Measurements from ENCODE around the gene CLSTN2. TPM values are rescaled to one million over a fixed set of nuclear protein-coding genes. Genes with fewer than 3 reads are reported as not detected.

Gene CLSTN2
- total and polyA plus RNA-seq, 4 donors, result 0.09 to 2.2 (median 0.55) TPM

GRCh38 chr3:140073278-140074045 lies 138.5 kb downstream of the CLSTN2 start:
- WGBS, result 87% methylated on average over 3 of the region's 3 CpGs
- no peak for DNase-seq (ENCODE audit: low spot score)
- Histone ChIP-seq H3K4me3 (ENCODE audit: low read depth in 1 of 3, low read length in 3 of 3) (no peak overlapping the region), H3K9me3 (ENCODE audit: control insufficient read depth in 4 of 4, low read length in 3 of 4) (no peaks in the 10 kb centered on the region), H3K27ac (ENCODE audit: low read depth in 1 of 2, low read length in 2 of 2) (no peak overlapping the region), H3K27me3 (ENCODE audit: control insufficient read depth in 4 of 4, insufficient read depth in 4 of 4, low read length in 3 of 4) (no peaks in the 10 kb centered on the region), H3K4me1 (ENCODE audit: control insufficient read depth in 4 of 4, insufficient read depth in 4 of 4, low read length in 3 of 4) (no peaks in the 10 kb centered on the region), H3K36me3 (ENCODE audit: control insufficient read depth in 4 of 4, insufficient read depth in 3 of 4, low read depth in 1 of 4, low read length in 3 of 4) (no peaks in the 10 kb centered on the region), H3K9ac (ENCODE audit: low read depth in 1 of 2, low read length in 2 of 2) (no peak overlapping the region)
- TF ChIP-seq NR2F2 (IDR thresholded peaks at IDR 0.05) (no peak), MAX (IDR thresholded peaks at IDR 0.05) (no peak), RXRA (IDR thresholded peaks at IDR 0.05) (no peak), HNF4G (IDR thresholded peaks at IDR 0.05) (no peak), EGR1 (IDR thresholded peaks at IDR 0.05; ENCODE audit: low read depth in 2 of 2) (no peak)

DNA sequence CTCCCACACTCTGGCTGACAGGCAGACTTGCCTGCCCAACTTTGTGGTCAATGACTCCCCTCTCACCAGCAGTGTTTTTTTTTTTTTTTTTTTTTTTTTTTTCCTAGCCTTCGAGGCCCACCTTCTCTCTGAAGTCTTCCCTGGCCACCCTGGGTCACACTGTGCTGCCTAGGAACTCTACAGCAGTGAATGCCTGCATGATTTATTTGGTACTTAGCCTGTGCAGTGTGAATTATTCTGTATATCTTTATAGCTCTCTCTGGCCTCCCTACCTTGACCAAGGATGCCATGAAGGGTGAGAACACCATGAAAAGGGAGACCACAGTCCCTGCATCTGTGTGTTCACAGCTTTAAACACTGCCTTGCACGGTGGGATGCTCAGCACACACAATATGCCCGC lies 141.6 kb downstream of the CLSTN2 start:
- no peak for DNase-seq (ENCODE audit: low spot score)
- no peaks in the 10 kb centered on the region for H3K4me1 ChIP-seq (ENCODE audit: control insufficient read depth in 4 of 4, insufficient read depth in 4 of 4, low read length in 3 of 4)
- peaks cover 0 to 3% (median 0%) of the 10 kb centered on the region in 4 donors for H3K27me3 ChIP-seq (ENCODE audit: control insufficient read depth in 4 of 4, insufficient read depth in 4 of 4, low read length in 3 of 4)
- TF ChIP-seq RXRA (IDR thresholded peaks at IDR 0.05), result no peak
- TF ChIP-seq, protein P1, sequence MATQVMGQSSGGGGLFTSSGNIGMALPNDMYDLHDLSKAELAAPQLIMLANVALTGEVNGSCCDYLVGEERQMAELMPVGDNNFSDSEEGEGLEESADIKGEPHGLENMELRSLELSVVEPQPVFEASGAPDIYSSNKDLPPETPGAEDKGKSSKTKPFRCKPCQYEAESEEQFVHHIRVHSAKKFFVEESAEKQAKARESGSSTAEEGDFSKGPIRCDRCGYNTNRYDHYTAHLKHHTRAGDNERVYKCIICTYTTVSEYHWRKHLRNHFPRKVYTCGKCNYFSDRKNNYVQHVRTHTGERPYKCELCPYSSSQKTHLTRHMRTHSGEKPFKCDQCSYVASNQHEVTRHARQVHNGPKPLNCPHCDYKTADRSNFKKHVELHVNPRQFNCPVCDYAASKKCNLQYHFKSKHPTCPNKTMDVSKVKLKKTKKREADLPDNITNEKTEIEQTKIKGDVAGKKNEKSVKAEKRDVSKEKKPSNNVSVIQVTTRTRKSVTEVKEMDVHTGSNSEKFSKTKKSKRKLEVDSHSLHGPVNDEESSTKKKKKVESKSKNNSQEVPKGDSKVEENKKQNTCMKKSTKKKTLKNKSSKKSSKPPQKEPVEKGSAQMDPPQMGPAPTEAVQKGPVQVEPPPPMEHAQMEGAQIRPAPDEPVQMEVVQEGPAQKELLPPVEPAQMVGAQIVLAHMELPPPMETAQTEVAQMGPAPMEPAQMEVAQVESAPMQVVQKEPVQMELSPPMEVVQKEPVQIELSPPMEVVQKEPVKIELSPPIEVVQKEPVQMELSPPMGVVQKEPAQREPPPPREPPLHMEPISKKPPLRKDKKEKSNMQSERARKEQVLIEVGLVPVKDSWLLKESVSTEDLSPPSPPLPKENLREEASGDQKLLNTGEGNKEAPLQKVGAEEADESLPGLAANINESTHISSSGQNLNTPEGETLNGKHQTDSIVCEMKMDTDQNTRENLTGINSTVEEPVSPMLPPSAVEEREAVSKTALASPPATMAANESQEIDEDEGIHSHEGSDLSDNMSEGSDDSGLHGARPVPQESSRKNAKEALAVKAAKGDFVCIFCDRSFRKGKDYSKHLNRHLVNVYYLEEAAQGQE (IDR thresholded peaks at IDR 0.05), result no peak
- TF ChIP-seq TAF1 (conservative IDR thresholded peaks at IDR 0.05), result no peak
- no peak for TF ChIP-seq HNF4G (IDR thresholded peaks at IDR 0.05)
- no peak for TF ChIP-seq YY1 (IDR thresholded peaks at IDR 0.05)
- no peak for TF ChIP-seq FOXA1 (IDR thresholded peaks at IDR 0.05)
- no peaks in the 10 kb centered on the region for H3K36me3 ChIP-seq (ENCODE audit: control insufficient read depth in 4 of 4, insufficient read depth in 3 of 4, low read depth in 1 of 4, low read length in 3 of 4)
- 75% methylated on average over 3 of the region's 3 CpGs for WGBS
- H3K4me3 ChIP-seq (ENCODE audit: low read depth in 1 of 3, low read length in 3 of 3), result no peak overlapping the region
- no peaks in the 10 kb centered on the region for H3K9me3 ChIP-seq (ENCODE audit: control insufficient read depth in 4 of 4, low read length in 3 of 4)
- no peak overlapping the region for H3K9ac ChIP-seq (ENCODE audit: low read depth in 1 of 2, low read length in 2 of 2)
- no peak overlapping the region for H3K27ac ChIP-seq (ENCODE audit: low read depth in 1 of 2, low read length in 2 of 2)

GRCh38 chr3:140077406-140077805 lies 142.4 kb downstream of the CLSTN2 start:
- Histone ChIP-seq H3K27me3 (ENCODE audit: control insufficient read depth in 4 of 4, insufficient read depth in 4 of 4, low read length in 3 of 4) (peaks cover 0 to 3% (median 1%) of the 10 kb centered on the region in 4 donors), H3K36me3 (ENCODE audit: control insufficient read depth in 4 of 4, insufficient read depth in 3 of 4, low read depth in 1 of 4, low read length in 3 of 4) (no peaks in the 10 kb centered on the region), H3K9me3 (ENCODE audit: control insufficient read depth in 4 of 4, low read length in 3 of 4) (no peaks in the 10 kb centered on the region), H3K27ac (ENCODE audit: low read depth in 1 of 2, low read length in 2 of 2) (no peak overlapping the region), H3K4me3 (ENCODE audit: low read depth in 1 of 3, low read length in 3 of 3) (no peak overlapping the region), H3K9ac (ENCODE audit: low read depth in 1 of 2, low read length in 2 of 2) (no peak overlapping the region), H3K4me1 (ENCODE audit: control insufficient read depth in 4 of 4, insufficient read depth in 4 of 4, low read length in 3 of 4) (no peaks in the 10 kb centered on the region)
- 92% methylated on average over 3 of the region's 3 CpGs for WGBS
- TF ChIP-seq RAD21 (IDR thresholded peaks at IDR 0.05) (no peak), ATF3 (IDR thresholded peaks at IDR 0.05) (no peak), TAF1 (conservative IDR thresholded peaks at IDR 0.05) (no peak), EGR1 (IDR thresholded peaks at IDR 0.05; ENCODE audit: low read depth in 2 of 2) (no peak), JUND (IDR thresholded peaks at IDR 0.05) (no peak)
- TF ChIP-seq, protein P1 (IDR thresholded peaks at IDR 0.05), result no peak
- TF ChIP-seq, protein P2, sequence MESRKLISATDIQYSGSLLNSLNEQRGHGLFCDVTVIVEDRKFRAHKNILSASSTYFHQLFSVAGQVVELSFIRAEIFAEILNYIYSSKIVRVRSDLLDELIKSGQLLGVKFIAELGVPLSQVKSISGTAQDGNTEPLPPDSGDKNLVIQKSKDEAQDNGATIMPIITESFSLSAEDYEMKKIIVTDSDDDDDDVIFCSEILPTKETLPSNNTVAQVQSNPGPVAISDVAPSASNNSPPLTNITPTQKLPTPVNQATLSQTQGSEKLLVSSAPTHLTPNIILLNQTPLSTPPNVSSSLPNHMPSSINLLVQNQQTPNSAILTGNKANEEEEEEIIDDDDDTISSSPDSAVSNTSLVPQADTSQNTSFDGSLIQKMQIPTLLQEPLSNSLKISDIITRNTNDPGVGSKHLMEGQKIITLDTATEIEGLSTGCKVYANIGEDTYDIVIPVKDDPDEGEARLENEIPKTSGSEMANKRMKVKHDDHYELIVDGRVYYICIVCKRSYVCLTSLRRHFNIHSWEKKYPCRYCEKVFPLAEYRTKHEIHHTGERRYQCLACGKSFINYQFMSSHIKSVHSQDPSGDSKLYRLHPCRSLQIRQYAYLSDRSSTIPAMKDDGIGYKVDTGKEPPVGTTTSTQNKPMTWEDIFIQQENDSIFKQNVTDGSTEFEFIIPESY (IDR thresholded peaks at IDR 0.05), result no peak
- no peak for DNase-seq (ENCODE audit: low spot score)
